ENCODE results near the gene ULK1.

Gene ULK1

GRCh38 chr12:131927110-131928079 lies 33.0 kb downstream of the ULK1 start:
- H3K4me3 ChIP-seq (ENCODE audit: low read length): no peak overlapping the region
- no peak for TF ChIP-seq CTCF (IDR thresholded peaks at IDR 0.05; ENCODE audit: insufficient read depth, low read depth, low read length, missing control alignments)
- no peak for DNase-seq (ENCODE audit: low read depth)

- no peak for TF ChIP-seq CTCF (IDR thresholded peaks at IDR 0.05; ENCODE audit: insufficient read depth, low read depth, low read length, missing control alignments)
- peak overlapping the region; percentile 54 for H3K4me3 ChIP-seq (ENCODE audit: low read length)
- peak; percentile 19 for DNase-seq (ENCODE audit: low read depth)
Observed at GRCh38 chr12:131928080-131928710, 33.8 kb downstream of the ULK1 start.

GRCh38 chr12:131928711-131929580 lies 34.5 kb downstream of the ULK1 start, which contains the start of gene PUS1:
PUS1 (plus strand) TSS chr12:131929276; CDS start chr12:131929723, 447 bp downstream.
- peak; percentile 96 for DNase-seq (ENCODE audit: low read depth)
- no peak for TF ChIP-seq CTCF (IDR thresholded peaks at IDR 0.05; ENCODE audit: insufficient read depth, low read depth, low read length, missing control alignments)
- peak within 1 kb of the TSS; percentile 93 for H3K4me3 ChIP-seq (ENCODE audit: low read length)

GRCh38 chr12:131929581-131930456 lies 35.4 kb downstream of the ULK1 start:
- DNase-seq (ENCODE audit: low read depth): peak; percentile 44
- H3K4me3 ChIP-seq (ENCODE audit: low read length): peak overlapping the region; percentile 93
- no peak for TF ChIP-seq CTCF (IDR thresholded peaks at IDR 0.05; ENCODE audit: insufficient read depth, low read depth, low read length, missing control alignments)

- no peak for DNase-seq (ENCODE audit: low read depth)
- peak overlapping the region; percentile 93 for H3K4me3 ChIP-seq (ENCODE audit: low read length)
- no peak for TF ChIP-seq CTCF (IDR thresholded peaks at IDR 0.05; ENCODE audit: insufficient read depth, low read depth, low read length, missing control alignments)
Observed at GRCh38 chr12:131930510-131930909, 36.1 kb downstream of the ULK1 start.

- no peak overlapping the region for H3K4me3 ChIP-seq (ENCODE audit: low read length)
- no peak for DNase-seq (ENCODE audit: low read depth)
- no peak for TF ChIP-seq CTCF (IDR thresholded peaks at IDR 0.05; ENCODE audit: insufficient read depth, low read depth, low read length, missing control alignments)
Observed at GRCh38 chr12:131933387-131933786, 39.0 kb downstream of the ULK1 start.

Data from epithelial cell of esophagus (primary cell).